ENCODE measurements around the gene DOK1. TPM values are rescaled to one million over a fixed set of nuclear protein-coding genes. Genes with fewer than 3 reads are reported as not detected.

Gene DOK1
- total RNA-seq, result 23.6 and 27.7 TPM in 2 replicates

- DNase-seq (ENCODE audit: low read depth), result no peak
- Histone ChIP-seq H3K27me3 (ENCODE audit: control insufficient read depth, insufficient read depth, low read length) (no peaks in the 10 kb centered on the region), H3K36me3 (ENCODE audit: control insufficient read depth, insufficient read depth, low read length) (no peaks in the 10 kb centered on the region), H3K4me3 (ENCODE audit: low read depth, low read length) (peak within 1 kb of the TSS; percentile 80)
- TF ChIP-seq CTCF (IDR thresholded peaks at IDR 0.05; ENCODE audit: insufficient read depth, low read length, poor library complexity, severe bottlenecking), result no peak
Measured at GRCh38 chr2:74553892-74554819, at the start of gene DOK1, which contains the start of gene LOXL3. Gene DOK1, plus strand, starts transcription at chr2:74554720. Its CDS starts 35 bp downstream, at chr2:74554755. Gene LOXL3, minus strand, starts transcription at chr2:74553942. Its CDS starts 1,308 bp downstream, at chr2:74552634.

GRCh38 chr2:74505448-74506246, 48.9 kb upstream of the DOK1 start:
- no peaks in the 10 kb centered on the region for H3K36me3 ChIP-seq (ENCODE audit: control insufficient read depth, insufficient read depth, low read length)
- H3K4me3 ChIP-seq (ENCODE audit: low read depth, low read length), result no peak overlapping the region
- DNase-seq (ENCODE audit: low read depth), result no peak
- TF ChIP-seq CTCF (IDR thresholded peaks at IDR 0.05; ENCODE audit: insufficient read depth, low read length, poor library complexity, severe bottlenecking), result no peak
- H3K27me3 ChIP-seq (ENCODE audit: control insufficient read depth, insufficient read depth, low read length), result peaks cover 17% of the 10 kb centered on the region

- DNase-seq (ENCODE audit: low read depth), result peak; percentile 91
- Histone ChIP-seq H3K4me3 (ENCODE audit: low read depth, low read length) (peak within 1 kb of the TSS; percentile 89), H3K36me3 (ENCODE audit: control insufficient read depth, insufficient read depth, low read length) (no peaks in the 10 kb centered on the region), H3K27me3 (ENCODE audit: control insufficient read depth, insufficient read depth, low read length) (peaks cover 19% of the 10 kb centered on the region)
- TF ChIP-seq CTCF (IDR thresholded peaks at IDR 0.05; ENCODE audit: insufficient read depth, low read length, poor library complexity, severe bottlenecking), result peak; percentile 43
Measured at GRCh38 chr2:74507145-74507925, 47.2 kb upstream of the DOK1 start, which contains the start of gene PCGF1. Gene PCGF1, minus strand, starts transcription at chr2:74507695. Its CDS starts 27 bp downstream, at chr2:74507668.

GRCh38 chr2:74507926-74508520, 46.5 kb upstream of the DOK1 start:
- Histone ChIP-seq H3K27me3 (ENCODE audit: control insufficient read depth, insufficient read depth, low read length) (peaks cover 22% of the 10 kb centered on the region), H3K4me3 (ENCODE audit: low read depth, low read length) (peak overlapping the region; percentile 89), H3K36me3 (ENCODE audit: control insufficient read depth, insufficient read depth, low read length) (no peaks in the 10 kb centered on the region)
- DNase-seq (ENCODE audit: low read depth), result no peak
- no peak for TF ChIP-seq CTCF (IDR thresholded peaks at IDR 0.05; ENCODE audit: insufficient read depth, low read length, poor library complexity, severe bottlenecking)

- no peak for TF ChIP-seq CTCF (IDR thresholded peaks at IDR 0.05; ENCODE audit: insufficient read depth, low read length, poor library complexity, severe bottlenecking)
- DNase-seq (ENCODE audit: low read depth), result no peak
- Histone ChIP-seq H3K36me3 (ENCODE audit: control insufficient read depth, insufficient read depth, low read length) (no peaks in the 10 kb centered on the region), H3K4me3 (ENCODE audit: low read depth, low read length) (no peak overlapping the region), H3K27me3 (ENCODE audit: control insufficient read depth, insufficient read depth, low read length) (peaks cover 45% of the 10 kb centered on the region)
Measured at GRCh38 chr2:74510272-74510671, 44.2 kb upstream of the DOK1 start.
